ENCODE measurements around the gene PMFBP1.

GRCh38 chr16:72112906-72113615, 58.9 kb downstream of the PMFBP1 start:
- TF ChIP-seq CTCF (IDR thresholded peaks at IDR 0.05 in 8 of 11, conservative IDR thresholded peaks at IDR 0.05 in 3 of 11): no peak
- no peak for TF ChIP-seq POLR2A (IDR thresholded peaks at IDR 0.05)

Data from spleen (tissue), 7 donors.